Left hindlimb (tissue), 1 donor: ENCODE results near the gene ODAD3.
"Not testable (repeated sequence)": the region's sequence is repeated elsewhere in the genome, so short reads cannot be mapped to it uniquely, and the experiment has no call there.

ENCODE experiments used
- DNase-seq: peaks from one replicate; pipeline ENCODE4 v3.0.0-alpha.2; 2018

ODAD3 gene

DNA sequence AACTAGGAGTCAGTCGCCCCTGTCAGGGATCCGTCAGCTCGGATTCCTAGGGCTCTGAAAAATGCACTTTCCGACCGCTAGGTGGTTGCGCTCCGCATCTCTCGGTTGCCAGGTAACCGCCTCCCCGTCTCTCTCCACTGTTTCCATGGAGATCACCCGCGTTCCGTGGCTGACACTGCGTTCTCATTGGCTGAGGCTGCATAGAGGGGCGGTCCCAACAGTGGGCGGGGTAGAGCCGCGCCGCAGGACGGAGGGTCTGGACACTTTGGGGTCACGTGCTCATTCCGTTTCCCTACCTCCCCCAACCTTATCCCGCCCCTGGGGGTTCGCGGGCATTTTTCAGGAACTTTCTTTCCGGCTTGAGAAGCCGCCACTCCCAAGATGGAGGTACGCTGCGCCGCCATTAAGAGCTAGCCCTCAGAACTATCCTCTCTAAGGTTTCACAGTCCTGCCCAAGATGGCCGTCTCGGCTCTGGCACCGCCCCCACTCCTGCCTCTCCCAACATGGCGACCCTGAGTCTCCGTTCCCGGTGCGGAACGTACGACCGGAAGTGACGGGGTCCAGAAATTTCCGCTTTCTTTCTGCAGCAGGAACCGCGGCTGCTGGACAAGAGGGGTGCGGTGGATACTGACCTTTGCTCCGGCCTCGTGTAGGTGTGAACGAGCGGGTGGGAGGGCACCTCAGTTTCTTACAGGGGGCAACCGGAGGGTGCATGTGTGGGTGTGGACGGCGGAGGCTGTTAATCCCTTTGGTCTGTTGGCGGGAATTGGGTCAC lies at the start of gene ODAD3, which contains the start of gene PRKCSH:
Gene ODAD3, minus strand, starts transcription at position 65 of the 776 bp plus-strand sequence. CDS start 105 bp downstream, outside the sequence.
Gene PRKCSH, plus strand, starts transcription at position 579 of the 776 bp plus-strand sequence. CDS start 483 bp downstream, outside the sequence.
- DNase-seq = peak; percentile 100

GRCh38 chr19:11483366-11484111 lies 48.6 kb upstream of the ODAD3 start:
- DNase-seq = no peak

- peak; percentile 77 for DNase-seq
These were observed 47.6 kb upstream of the ODAD3 start for GRCh38 chr19:11482384-11483050.

DNA sequence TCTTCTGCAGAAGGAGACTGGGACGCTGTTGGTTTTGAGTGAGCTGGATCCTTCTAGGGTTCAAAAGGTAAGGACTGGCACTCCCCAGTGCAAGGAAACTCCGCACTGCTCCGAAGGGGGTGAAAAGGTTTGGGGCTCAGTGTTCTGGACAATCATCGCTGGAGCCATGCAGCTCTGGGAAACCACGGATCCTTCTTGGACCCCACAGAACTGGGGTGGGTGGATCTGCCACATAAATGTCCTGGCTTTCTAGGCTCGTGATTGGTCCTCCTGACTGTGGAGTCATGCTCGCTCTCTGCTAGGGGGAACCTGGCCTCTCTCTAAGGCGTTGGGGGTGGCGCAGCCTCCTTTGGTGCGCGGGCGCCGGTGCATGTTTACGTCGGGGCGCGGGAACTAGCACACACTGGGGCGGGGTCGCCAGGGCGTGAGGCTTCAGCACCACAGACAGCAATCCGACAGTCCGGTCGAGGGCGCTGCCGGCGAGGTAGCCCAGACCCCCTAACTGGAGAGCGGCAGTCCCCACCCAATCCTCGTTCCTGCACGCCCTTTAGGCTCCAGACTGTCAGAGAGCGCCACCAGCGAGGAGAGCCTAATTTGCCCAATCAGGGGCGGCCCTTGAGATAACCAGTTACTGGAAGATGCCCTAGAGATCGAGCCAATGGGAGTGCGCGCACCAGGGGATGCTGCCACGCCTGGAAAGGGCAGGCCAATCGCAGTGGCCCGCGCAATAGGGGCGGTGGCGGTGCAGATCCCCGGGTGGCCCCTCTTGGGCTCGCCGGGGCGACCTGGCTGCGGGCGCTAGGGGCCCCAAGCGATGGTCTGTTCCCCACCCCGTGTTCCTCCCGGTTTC lies 46.8 kb upstream of the ODAD3 start:
- DNase-seq = peak; percentile 61

- DNase-seq = no peak
These were observed 46.0 kb upstream of the ODAD3 start, which contains the start of gene ELAVL3 for GRCh38 chr19:11480715-11481533. Gene ELAVL3 (minus strand): TSS chr19:11481046. CDS start chr19:11480608, 438 bp downstream.

- no peak for DNase-seq
These were observed 45.2 kb upstream of the ODAD3 start for GRCh38 chr19:11479898-11480714.

DNA sequence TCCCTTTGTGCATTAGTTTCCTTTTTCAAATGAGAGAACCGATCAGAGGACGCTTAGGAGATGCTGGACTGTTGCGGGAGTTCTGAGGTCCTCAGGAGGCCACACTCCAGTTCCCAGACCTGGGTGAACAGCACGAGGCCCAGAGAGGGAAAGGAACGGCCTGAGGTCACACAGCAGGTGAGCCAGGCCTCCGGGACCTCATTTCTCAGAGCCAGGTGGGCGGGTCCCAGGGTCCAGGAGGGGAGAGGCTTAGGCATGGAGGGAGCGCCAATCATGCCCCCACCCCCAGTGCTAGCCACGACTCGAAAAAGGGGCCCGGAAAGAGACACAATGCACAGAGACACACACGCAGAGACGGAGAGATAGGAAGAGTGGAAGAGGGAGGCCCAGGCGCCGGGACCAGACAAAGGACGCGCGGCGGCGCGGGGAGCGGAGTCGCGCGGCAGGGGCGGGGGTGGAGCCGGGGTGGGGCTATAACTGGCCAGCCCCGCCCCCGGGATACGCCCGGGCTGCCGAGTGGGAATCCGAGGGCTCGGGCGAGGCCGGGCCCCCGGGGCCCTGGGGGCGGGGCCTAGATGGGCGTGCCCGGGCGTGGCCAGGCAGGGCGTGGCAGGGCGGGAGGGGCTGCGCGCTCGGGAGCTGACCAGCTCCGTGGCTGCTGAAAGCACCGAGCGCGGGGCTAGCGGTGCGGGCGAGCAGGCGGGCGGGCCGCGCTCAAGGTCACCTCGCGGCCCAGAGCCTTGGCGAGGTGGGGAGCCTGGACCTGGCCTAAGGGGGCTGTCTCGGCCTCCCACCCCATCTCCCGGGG lies 44.4 kb upstream of the ODAD3 start:
- no peak for DNase-seq

DNA sequence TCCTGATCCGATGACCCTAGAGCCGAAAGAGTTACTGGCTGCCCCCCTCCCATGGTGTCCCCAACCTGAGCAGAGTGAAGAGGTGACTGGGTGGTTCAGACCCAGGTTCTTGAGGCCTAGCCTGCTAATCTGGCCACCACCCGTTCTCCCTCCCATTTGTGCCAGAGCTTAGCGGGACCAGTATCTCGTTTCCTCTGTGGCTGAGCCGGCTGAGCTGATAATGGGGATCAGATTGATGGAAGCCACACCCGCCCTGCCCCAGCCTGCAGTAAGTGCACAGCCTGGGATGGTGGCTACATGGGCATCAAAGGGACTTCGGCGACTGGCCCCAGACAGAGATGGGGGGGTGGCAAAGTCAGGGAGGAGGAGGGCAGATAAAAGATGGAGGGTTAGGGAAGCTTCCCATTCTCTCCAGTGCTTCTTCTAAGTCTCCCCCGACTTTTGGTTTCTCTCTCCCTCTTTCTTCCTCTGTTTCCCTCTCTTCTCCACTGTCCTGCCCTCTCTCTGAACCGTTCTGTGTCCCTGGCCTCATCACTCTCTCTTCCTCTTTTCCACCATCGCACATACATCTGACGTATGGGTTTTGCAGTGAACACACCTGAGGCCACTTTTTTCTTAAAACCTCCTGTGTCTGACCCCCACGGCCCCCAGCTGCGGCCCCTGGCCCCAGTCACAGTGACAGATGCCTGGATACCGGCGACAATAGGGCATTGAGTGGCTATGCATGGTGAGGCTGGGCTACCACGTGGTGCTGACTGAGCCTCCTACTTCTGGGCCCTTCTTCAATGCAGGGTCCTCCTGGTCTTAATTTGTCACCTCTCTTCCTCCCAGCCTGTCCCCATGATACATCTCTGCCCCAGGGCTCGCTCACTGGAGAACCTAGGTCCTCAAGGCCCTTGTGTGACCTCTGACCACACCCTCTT lies 43.5 kb upstream of the ODAD3 start:
- no peak for DNase-seq

GRCh38 chr19:11475861-11476260 lies 40.9 kb upstream of the ODAD3 start:
- no peak for DNase-seq

DNA sequence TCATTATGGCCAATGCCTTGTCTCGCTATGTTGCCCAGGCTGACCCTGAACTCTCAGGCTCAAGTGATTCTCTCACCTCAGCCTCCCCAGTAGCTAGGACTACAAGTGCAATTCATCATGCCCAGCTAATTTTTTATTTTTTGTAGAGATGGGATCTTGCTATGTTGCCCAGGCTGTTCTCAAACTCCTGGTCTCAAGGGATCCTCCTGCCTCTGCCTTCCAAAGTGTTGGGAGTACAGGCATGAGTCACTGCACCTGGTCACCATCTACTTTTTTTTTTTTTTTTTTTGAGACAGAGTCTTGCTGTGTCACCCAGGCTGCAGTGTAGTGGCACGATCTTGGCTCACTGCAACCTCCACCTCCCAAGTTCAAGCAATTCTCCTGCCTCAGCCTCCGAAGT lies 40.4 kb upstream of the ODAD3 start:
- DNase-seq = not testable (repeated sequence)

DNA sequence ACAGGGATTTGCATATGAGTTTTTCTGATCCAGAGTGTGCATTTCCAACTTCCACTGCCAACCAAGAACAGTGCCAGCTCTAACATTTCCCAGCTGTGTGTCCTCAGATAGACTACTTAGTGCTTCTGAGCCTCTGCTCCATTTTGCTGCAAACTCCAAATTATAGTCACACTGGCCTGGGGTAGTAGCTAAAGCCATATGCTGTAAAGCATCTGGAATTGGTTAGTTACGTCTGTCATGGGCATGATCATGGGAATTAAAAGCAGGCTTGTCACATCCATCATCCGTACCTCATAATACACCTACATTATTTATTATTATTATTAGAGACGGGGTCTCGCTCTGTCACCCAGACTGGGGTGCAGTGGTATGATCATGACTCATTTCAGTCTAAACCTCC lies 38.8 kb upstream of the ODAD3 start:
- DNase-seq = no peak

DNA sequence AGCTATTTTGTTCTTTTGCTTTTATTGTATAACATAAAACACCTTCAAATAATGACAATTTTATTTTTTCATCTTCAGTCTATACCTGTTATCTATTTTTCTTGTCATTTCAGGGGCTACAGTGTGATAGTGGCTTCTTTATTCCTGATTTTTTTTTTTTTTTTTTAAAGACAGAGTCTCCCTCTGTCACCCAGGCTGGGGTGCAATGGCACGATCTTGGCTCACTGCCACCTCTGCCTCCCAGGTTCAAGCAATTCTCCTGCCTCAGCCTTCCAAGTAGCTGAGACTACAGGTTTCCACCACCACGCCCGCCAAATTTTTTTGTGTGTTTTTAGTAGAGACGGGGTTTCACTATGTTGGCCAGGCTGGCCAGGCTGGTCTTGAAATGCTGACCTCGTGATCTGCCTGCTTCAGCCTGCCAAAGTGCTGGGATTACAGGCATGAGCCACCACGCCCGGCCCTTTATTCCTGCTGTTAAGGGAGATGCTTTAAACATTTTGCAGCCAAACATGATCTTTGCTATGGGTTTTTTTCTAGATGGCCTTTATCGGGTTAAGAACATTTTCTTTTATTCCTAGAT lies 33.4 kb upstream of the ODAD3 start:
- not testable (repeated sequence) for DNase-seq

- no peak for DNase-seq
These were observed 30.7 kb upstream of the ODAD3 start for GRCh38 chr19:11465600-11465999.

DNA sequence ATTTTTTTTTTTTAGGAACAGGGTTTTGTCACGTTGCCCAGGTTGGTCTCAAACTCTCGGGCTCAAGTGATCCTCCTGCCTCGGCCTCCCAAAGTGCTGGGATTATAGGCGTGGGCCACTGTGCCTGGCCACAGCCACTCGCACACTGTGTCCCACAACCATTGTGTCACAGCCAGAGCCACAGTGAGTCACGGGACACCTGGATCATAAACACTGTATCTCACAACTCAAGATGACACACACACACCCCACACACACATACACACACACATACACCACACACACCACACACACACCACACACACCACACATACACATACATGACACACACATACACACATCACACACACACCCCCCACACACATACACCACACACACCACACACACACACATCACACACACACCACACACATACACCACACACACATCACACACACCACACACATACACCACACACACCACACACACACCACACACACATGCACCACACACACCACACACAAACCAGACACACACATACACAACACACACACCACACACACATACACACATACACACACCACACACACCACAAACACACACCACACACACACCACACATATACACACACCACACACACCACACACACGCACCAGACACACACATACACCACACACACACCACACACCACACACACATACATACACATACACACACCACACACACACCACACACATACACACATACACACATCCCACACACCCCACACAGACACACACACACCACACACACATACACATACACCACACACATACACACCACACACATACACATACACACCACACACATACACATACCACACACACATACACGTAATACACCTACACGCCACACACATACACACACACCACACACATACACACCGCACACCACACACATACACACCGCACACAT lies 29.7 kb upstream of the ODAD3 start:
- no peak for DNase-seq

GRCh38 chr19:11463391-11463790 lies 28.5 kb upstream of the ODAD3 start:
- no peak for DNase-seq

DNA sequence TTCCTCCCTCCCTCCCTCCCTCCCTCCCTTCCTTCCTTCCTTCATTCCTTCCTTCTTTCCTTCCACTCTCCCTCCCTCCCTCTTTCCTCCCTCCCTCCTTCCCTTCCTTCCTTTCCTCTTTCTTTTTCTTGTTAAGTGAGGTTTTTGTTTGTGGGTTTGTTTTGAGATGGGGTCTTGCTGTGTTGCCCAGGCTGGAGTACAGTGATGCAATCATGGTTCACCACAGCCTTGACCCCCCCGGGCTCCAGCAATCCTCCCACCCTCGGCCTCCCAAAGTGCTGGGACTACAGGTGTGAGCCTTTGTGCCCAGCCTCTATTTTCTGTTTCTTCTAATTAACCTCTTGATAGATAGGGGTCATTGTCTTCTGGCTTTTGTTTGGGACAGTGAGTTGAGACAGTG lies 26.5 kb upstream of the ODAD3 start:
- DNase-seq = no peak

DNA sequence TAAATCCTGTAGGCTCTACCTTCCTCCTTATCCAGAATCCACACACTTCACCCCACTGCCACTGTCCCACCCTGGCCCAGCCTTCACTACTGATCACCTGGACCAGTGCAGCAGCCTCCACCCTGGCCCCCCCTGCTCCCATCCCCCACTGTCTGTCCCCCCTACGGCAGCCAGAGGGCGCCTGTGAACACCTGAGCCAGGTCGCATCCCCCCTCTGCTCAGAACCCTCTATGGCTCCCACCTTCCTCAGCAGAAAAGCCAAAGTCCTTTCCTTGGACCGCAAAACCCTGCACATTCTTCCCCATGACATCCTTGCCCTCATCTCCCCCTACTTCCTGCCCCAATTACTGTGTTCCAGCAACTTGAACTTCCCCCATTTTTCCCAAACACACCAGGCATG lies 25.3 kb upstream of the ODAD3 start:
- DNase-seq = no peak
